ENCODE results near the gene DPH2. TPM values are rescaled to one million over a fixed set of nuclear protein-coding genes. Genes with fewer than 3 reads are reported as not detected.

DPH2 gene
- total and polyA plus RNA-seq, 2 of the 8 experiments (the other 6 are each of a cell fraction or from before 2014, with no cell fraction given): 64.9 to 92.1 TPM

DNA sequence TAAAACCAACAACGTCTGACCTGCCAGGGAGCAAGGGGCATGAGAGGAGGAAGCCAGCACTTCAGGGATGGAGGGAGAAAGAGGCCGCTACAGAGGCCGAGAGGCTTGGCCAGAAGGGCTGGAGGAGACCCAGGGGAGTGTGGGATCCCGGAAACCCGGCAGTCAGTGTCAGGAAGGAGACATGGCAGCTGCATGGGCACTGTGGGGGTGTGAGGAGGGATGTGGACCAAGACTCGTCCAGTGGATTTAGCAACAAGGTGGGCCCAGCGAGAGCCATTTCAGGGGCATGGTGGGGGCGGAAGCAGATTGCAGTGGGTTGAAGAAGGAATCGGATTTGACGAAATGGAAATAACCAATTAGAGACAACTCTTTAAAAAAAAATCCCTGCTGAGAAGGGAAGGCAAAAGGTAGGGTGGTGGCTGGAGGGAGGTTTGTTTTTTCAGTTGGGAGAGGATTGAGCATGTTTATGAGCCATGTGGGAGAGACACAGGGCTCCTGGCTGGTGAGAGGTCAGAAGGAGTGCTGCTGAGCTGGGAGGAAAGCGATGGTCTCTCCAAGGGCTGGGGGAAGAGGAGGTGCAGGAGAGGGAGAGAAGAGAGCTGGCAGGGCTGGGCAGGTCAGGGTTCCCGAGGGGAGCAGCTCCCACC is 13.6 kb downstream of the DPH2 start (continued):
- TF ChIP-seq, protein P1, sequence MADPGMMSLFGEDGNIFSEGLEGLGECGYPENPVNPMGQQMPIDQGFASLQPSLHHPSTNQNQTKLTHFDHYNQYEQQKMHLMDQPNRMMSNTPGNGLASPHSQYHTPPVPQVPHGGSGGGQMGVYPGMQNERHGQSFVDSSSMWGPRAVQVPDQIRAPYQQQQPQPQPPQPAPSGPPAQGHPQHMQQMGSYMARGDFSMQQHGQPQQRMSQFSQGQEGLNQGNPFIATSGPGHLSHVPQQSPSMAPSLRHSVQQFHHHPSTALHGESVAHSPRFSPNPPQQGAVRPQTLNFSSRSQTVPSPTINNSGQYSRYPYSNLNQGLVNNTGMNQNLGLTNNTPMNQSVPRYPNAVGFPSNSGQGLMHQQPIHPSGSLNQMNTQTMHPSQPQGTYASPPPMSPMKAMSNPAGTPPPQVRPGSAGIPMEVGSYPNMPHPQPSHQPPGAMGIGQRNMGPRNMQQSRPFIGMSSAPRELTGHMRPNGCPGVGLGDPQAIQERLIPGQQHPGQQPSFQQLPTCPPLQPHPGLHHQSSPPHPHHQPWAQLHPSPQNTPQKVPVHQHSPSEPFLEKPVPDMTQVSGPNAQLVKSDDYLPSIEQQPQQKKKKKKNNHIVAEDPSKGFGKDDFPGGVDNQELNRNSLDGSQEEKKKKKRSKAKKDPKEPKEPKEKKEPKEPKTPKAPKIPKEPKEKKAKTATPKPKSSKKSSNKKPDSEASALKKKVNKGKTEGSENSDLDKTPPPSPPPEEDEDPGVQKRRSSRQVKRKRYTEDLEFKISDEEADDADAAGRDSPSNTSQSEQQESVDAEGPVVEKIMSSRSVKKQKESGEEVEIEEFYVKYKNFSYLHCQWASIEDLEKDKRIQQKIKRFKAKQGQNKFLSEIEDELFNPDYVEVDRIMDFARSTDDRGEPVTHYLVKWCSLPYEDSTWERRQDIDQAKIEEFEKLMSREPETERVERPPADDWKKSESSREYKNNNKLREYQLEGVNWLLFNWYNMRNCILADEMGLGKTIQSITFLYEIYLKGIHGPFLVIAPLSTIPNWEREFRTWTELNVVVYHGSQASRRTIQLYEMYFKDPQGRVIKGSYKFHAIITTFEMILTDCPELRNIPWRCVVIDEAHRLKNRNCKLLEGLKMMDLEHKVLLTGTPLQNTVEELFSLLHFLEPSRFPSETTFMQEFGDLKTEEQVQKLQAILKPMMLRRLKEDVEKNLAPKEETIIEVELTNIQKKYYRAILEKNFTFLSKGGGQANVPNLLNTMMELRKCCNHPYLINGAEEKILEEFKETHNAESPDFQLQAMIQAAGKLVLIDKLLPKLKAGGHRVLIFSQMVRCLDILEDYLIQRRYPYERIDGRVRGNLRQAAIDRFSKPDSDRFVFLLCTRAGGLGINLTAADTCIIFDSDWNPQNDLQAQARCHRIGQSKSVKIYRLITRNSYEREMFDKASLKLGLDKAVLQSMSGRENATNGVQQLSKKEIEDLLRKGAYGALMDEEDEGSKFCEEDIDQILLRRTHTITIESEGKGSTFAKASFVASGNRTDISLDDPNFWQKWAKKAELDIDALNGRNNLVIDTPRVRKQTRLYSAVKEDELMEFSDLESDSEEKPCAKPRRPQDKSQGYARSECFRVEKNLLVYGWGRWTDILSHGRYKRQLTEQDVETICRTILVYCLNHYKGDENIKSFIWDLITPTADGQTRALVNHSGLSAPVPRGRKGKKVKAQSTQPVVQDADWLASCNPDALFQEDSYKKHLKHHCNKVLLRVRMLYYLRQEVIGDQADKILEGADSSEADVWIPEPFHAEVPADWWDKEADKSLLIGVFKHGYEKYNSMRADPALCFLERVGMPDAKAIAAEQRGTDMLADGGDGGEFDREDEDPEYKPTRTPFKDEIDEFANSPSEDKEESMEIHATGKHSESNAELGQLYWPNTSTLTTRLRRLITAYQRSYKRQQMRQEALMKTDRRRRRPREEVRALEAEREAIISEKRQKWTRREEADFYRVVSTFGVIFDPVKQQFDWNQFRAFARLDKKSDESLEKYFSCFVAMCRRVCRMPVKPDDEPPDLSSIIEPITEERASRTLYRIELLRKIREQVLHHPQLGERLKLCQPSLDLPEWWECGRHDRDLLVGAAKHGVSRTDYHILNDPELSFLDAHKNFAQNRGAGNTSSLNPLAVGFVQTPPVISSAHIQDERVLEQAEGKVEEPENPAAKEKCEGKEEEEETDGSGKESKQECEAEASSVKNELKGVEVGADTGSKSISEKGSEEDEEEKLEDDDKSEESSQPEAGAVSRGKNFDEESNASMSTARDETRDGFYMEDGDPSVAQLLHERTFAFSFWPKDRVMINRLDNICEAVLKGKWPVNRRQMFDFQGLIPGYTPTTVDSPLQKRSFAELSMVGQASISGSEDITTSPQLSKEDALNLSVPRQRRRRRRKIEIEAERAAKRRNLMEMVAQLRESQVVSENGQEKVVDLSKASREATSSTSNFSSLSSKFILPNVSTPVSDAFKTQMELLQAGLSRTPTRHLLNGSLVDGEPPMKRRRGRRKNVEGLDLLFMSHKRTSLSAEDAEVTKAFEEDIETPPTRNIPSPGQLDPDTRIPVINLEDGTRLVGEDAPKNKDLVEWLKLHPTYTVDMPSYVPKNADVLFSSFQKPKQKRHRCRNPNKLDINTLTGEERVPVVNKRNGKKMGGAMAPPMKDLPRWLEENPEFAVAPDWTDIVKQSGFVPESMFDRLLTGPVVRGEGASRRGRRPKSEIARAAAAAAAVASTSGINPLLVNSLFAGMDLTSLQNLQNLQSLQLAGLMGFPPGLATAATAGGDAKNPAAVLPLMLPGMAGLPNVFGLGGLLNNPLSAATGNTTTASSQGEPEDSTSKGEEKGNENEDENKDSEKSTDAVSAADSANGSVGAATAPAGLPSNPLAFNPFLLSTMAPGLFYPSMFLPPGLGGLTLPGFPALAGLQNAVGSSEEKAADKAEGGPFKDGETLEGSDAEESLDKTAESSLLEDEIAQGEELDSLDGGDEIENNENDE (IDR thresholded peaks at IDR 0.05; ENCODE audit: insufficient replicate concordance, low read length): no peak
- no peak for TF ChIP-seq KDM4A (IDR thresholded peaks at IDR 0.05; ENCODE audit: low read depth, low read length, severe bottlenecking)
- TF ChIP-seq, protein P2, sequence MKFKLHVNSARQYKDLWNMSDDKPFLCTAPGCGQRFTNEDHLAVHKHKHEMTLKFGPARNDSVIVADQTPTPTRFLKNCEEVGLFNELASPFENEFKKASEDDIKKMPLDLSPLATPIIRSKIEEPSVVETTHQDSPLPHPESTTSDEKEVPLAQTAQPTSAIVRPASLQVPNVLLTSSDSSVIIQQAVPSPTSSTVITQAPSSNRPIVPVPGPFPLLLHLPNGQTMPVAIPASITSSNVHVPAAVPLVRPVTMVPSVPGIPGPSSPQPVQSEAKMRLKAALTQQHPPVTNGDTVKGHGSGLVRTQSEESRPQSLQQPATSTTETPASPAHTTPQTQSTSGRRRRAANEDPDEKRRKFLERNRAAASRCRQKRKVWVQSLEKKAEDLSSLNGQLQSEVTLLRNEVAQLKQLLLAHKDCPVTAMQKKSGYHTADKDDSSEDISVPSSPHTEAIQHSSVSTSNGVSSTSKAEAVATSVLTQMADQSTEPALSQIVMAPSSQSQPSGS (IDR thresholded peaks at IDR 0.05; ENCODE audit: low read length): no peak
- TF ChIP-seq BCL11A (IDR thresholded peaks at IDR 0.05; ENCODE audit: low read depth in 2 of 2, low read length in 2 of 2): no peak
- TF ChIP-seq CBX5 (IDR thresholded peaks at IDR 0.05; ENCODE audit: low read depth, low read length): no peak
- no peak for TF ChIP-seq CTBP2 (IDR thresholded peaks at IDR 0.05; ENCODE audit: borderline replicate concordance, insufficient read depth, insufficient read length, low read length)
- no peak for TF ChIP-seq RBBP5 (IDR thresholded peaks at IDR 0.05; ENCODE audit: borderline replicate concordance, low read depth, low read length)
- no peak for TF ChIP-seq NRF1 (IDR thresholded peaks at IDR 0.05; ENCODE audit: low read depth, low read length)

All from H1 (cell line).